HG02759 (cell line): ENCODE results near the gene GPC6.

Source experiments
- ATAC-seq: cut with Tn5 transposase; IDR thresholded peaks from one replicate; pipeline ENCODE4 v1.9.1; 2021; ENCODE audit warnings: mild to moderate bottlenecking, moderate library complexity; ENCODE audit not compliant: unreplicated experiment

GPC6 gene

DNA sequence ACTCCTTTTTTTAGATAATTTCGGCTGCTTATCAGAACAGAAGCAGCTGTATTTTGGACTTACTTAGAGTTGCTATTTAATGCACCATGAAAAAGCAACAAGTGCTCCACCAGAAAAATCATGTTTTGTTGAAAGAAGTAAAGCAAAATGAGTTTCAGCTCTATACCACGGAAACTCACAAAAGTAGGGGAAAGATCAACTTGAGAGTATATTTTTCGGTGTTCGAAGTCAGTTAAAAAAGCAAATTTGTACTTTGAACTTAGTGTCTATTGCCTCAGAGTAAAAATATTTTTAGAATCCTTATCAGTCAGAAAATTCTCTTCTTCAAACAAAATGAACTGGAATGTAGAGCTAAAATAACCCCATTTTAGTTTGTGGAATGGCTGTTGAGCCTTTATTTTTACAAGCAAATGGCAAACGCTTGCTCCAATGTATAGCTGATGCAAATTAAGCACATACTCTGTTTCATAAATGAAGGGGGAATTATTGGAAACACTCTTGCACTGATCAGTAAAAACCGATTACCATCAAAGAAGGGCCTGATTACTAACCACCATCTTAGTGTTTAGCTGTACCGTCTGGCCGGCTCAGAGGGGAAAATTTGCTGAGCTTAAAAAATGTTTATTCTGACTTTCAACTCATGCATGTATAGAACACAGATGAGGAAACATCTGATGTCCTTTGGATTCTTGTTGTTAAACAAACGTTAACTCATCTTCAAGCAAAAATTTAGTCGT is 540.7 kb downstream of the GPC6 start:
- ATAC-seq, result no peak

DNA sequence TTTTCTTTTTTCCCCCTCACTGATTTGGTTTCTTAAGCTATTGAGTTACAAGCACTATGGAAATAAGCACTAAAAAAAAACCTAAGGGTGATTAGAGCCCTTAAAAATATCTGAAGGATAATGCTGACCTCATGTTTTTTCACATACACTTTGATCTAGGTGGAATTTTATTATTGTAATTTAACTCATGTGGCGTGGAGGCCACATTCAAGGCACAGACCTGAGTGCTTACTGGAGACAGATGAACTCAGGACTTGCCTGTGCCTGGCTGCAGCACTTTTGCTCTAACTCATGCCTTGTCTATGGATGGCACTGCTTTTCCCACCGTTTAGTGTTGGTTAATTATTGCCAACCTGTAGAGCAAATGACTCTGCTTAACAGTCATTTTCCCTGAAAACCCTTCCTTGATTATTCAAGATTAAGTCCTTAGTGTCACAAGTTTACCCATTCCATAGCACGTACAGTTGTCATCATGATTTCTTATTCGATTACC is 541.4 kb downstream of the GPC6 start:
- ATAC-seq, result no peak

DNA sequence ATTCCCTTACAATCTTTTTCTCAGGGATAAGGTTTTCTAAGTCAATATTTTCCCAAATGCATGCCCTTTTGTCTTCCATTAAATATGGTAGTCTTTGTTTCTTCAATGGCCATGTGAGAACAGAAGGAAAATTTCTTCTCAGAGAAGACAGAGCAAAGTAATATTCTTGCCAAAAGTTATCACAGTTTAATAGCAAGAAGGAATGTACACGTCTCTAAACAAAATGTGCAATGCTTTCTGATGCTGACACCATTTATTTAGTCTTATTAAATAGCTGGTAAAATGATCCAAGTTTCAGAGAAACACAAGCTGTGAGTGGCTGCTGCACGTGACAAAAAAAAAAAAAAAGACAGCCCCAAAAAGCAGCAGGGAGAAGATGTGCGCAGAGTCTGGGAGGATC is 542.5 kb downstream of the GPC6 start:
- ATAC-seq, result no peak

DNA sequence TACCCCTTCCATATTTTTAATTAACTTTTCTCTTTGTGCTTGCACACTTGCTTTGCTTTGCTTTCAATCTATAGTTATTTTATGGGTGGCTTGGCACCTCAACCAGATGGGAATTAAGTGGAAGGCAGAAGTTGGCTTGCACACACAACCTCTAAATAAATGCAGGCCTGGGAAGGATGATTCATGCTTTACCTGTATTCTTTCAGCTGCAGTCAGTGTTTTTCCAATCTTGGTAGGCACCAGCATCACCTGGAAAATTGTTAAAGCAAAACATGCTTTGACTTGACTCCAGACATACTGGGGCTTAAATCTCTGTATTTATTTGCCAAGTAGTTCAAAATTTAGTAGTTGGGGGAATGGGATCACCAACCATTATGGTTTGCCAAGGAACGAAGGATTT is 543.0 kb downstream of the GPC6 start:
- no peak for ATAC-seq

DNA sequence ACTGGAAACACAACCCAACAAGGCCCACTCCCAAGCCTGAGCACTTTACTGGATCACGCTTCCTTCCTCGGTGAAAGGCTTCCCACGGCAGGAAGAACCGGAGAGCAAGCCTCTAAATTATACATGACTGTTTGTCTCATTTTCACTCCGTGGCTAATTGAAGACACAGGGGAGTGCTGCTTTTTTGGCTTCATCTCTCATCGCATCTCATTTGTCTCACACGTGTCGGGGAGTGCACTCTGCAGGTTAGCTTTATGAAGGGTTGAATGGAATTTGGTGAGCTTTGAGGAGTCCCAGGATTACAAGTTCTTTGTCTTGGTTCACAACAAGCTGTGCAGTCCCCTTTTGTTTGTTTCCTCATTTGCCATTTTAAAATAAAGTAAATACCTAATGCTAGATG is 544.6 kb downstream of the GPC6 start:
- no peak for ATAC-seq

DNA sequence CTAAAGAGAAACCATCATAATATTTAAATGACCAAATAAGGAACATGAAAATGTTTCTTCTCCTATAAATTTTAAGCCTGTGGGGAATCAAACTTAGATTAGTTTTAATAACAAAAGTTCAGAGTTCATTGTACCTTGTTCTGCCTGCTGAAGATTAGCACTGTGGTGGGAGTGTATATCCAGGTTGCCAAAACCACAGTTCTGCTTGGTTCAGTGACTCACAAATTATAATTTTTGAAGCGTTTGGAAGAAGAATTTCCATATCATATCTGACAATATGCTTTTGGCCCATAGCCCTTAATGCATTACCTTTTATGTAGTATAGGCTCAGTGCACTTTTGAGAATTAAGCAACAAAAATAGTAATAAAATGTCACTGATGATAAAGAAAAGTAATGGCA is 545.2 kb downstream of the GPC6 start:
- no peak for ATAC-seq

DNA sequence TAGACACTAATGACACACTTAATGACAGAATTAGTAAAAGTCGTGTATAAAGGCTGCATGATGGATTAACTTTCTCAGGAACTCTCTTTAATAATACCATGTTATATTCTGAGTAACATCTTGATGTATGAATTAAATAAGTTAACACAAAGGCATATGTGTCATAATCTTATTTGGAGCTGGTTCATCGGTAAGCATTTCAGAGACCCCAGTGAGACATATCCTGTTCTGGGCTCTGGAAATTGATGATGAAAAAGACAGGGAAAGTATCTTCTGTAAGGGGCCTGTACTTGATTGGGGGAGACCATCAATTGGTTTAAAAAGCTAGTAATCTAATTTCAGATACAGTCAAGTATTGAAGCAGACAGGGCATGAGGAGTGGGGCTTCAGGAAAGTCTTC is 547.9 kb downstream of the GPC6 start:
- no peak for ATAC-seq

DNA sequence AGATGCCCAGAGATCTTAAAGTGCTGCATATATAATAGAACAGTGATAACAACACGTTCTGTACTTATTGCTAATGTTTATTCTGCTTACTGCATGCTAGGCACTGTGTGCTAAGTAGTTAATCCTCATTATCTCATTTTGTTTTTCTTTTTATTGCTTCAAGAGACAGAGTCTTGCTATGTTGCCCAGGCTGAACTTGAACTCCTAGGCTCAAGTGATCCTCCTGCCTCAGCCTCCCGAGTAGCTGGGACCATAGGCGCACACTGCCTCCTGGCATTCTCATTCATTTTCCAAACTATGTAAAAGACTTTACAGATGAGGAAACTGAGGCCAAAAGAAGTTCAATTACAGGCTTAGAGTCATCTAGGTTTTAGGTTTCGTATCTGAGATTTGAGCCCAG is 548.4 kb downstream of the GPC6 start:
- no peak for ATAC-seq

DNA sequence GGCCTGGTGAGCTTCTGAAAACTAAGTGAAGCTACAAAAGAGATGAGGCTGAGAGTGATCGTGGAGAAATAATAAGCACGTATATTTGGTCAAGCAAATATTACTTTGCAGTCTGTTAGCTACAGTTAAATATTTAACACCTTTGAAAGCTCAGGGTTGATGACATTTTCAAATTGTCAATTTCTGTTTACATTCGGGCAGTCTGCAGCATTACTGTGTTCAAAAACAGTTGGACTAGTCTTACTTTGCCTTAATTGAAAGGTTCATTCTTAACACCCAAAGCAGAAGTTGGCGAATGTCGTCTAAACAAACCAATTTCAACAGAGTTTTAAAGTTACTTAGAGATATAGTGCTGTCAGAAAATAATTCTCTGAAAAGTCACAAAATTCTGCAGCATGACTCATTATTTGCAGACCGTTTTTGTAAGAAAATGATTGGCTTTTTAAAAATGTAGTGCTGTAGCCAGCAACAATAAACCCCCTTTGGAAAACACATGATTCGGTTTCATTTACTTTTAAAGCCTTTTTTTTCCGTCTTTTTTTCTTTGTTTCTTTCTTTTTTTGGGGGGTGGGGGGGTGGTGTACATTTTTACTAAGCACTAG is 549.0 kb downstream of the GPC6 start:
- no peak for ATAC-seq

DNA sequence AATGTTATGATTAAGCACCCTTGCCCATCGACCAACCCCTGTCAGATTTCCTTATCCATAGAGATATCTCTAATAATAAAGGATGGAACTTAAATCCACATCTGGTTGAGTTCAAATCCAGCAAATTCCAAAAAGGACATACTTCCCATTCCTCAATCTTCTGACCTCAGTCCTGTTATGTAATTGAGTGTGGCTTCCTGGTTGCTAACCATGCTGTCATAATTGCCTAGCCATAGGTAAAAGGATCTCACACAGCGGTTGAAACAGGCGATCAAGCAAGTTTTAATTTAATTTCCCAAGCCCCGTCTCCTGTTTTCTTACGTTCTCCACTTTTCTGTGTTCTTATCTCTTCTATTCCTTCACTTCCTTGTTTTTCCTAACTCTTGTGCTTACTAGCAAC is 550.3 kb downstream of the GPC6 start:
- no peak for ATAC-seq

DNA sequence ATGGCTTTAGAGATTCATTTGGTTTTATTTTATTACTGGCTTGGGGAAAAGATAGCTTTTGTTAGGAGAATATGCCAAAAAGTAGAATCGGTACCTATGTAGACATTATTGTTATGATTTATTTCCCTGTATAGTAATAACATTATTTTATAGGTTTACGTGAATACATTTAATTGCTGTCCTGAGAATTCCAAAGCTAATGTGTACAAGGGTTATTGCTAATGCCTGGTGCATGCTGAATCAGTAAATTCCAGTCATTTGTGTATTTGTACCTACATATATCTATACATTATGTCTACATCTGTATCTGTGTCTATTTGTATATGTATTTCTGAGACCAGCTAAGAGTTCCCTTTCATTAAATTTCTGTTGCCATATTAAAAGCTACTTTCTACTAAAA is 550.9 kb downstream of the GPC6 start:
- ATAC-seq, result no peak

DNA sequence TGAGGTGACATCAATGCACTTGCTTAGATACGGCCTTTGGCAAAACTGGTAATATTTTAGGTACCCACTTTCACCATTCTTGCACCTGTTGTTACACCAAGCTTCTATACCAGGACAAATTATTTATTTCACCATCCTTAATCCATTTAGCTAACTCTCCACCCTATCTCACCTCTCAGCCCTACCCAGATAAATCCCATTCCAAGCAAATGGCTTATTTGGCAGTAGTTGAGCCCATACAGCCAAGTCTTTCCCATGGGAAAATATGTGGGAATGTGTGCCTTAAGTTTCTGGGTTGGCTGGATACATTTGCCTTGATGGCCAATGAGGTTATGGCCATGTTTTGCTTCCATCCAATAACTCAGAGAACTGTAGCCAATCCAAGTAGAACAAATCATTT is 551.9 kb downstream of the GPC6 start:
- no peak for ATAC-seq

DNA sequence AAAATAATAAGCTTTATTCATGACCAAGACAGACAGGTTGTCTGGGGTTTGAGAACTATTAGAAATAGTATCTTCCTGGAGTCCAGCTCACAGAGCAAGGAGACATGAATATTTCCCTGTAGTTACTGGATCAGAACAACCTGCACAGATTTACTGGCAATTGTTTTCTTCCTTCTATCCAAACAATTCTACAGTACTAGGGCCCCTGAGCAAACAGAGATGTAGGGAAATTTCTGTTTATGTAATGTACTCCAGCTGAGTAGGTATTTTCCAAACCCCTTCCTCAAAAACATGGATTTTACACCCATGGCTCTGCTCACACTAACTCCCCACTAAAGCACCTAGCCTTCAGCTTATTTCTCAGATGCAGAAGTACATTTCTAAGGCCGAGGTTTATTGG is 557.6 kb downstream of the GPC6 start:
- ATAC-seq, result no peak

DNA sequence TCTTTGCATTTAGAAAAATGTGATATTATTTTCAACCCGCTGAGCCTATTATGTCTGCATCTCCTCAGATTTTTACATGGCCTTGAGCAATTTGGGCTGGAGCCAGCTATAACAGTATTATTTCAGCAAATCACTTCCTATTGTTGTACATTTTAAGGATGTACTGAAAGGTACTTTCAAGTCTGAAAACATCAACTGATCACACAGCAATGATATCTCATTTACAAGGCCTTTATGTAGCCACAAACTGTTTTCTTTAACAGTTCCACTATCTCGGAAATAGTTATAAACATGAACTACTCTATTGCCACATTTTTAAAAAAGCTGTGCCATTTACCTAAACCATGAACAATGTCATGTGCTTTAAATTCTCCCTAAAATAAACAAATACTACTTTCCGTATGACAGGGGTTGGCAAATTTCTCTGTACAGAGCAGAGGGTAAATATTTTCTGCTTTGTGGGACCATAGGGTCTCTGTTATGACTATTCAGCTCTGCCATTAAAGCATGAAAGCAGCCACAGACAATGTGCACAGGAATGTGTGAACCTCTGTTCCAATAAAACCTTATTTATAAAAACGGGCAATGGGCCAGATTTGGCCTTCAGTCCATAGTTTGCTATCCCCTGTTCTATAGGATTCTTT is 560.4 kb downstream of the GPC6 start:
- no peak for ATAC-seq

DNA sequence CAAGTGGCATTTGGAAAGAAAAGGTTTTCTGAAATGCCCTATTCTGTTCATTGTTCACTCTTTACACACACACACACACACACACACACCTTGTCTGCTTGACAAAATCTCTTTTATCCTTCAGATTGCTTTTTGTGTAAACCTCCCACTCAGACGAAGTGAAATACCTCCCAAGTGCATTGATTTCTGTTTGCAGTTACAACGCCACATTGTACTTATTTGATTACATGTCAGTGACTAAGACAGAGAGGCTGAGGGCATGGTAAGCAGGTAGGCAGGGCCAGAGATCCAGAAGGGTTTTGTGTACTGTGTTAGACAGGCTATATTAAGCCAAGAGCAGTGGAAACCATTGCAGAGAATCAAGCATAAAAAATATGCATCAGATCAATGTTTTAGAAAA is 561.8 kb downstream of the GPC6 start:
- no peak for ATAC-seq

DNA sequence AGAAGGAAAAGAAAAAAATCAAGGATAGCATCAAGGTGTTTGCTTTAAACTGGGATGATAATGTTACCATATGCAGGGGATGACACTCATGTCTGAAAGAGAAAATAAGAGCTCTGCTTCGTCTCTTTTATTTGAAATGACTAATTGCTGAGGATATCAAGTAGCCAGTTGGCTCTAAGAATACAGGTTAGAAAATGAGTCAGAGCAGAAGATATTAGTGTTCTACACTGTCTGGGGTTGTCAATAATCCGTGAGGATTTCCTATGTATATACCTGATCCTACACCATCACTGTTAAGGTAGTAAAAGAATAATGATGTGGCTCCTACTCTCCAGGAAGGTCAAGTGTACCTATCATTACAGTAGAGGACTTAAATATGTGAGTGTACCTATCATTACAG is 562.5 kb downstream of the GPC6 start:
- ATAC-seq, result no peak

DNA sequence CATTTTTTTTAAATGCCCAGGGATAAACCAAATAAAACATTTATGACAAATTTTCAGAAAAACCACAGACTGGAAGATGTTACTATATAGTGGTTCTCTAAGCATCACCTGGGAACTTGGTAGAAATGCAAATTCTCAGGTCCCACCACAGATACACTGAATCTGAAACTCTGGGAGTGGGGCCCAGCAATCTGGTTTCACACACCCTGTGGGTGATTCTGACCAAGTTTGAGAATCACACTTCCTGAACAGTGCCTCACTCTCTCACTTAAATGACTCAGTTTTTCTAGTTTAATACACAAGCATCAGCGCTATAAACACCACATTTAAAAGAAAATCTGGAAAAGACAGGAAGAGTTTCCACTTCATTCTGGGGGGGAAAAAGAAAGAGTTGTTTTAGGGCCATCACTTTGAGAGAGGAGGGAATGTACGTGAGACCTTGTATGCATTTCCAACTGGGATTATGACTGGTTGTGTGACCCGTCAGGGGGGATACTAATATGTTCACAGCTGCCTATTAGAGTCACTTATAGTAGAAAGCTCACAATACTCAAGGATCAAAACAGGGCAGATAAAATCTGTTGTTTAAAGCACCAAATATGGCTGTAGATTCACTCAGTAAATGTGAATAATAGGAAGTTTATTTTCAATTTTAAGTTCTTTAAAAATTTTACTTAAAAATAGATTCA is 567.7 kb downstream of the GPC6 start:
- ATAC-seq, result peak; percentile 91

DNA sequence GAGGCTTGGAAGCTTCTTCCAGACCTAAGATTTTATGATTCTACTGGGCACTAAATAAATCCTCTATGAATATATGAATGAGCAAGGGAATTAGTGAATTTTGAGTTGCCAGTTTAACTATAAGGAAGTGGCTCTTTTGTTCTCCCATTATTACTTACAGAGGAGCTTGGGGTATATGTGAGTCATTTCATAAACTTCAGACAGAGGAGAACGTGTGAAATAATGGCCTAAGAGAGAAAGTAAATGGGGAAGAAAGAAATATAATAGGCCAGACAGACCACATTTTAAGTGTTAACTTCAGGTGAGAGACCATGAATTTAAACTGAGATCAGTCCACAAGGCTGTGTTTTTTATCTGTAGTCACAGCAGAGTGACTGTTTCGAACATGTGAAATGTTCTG is 570.9 kb downstream of the GPC6 start:
- ATAC-seq, result no peak

DNA sequence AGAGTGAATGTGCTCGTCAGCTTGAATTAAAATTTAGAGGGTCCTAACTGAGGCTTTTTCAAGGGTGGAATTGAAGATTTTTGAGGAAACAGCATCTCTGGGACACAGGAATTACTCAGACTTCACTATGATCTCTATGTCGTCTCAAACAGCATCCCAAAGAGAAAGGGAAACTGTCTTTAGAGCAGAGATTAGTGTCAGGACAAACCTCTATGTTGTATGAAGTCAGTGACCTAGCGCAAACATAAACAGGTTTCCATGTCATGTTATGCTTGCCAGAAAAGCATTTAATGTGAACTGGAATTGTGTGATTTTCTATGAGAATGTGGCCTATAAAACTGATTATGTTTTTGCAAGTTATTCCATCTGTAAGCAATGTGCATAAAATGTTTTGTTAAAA is 573.7 kb downstream of the GPC6 start:
- ATAC-seq, result no peak

DNA sequence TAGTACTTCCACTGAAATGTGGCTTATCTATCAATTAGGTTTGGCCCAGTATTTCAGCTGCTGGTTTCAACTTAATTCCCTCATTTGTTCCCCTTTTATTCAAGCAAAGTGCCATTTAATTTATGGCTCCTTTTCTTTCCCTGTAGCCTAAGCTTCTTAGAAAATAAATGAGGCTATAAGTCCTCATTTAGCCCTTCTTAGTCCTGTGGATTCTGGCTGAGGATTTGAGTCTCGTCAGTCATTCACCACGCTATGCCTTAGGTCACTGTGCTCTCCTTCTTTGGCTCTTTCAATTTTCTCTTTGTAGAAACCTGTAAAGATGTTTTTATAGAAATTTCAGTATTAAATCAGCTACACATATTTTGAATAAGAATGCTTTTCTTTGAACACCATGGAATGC is 579.1 kb downstream of the GPC6 start:
- no peak for ATAC-seq

DNA sequence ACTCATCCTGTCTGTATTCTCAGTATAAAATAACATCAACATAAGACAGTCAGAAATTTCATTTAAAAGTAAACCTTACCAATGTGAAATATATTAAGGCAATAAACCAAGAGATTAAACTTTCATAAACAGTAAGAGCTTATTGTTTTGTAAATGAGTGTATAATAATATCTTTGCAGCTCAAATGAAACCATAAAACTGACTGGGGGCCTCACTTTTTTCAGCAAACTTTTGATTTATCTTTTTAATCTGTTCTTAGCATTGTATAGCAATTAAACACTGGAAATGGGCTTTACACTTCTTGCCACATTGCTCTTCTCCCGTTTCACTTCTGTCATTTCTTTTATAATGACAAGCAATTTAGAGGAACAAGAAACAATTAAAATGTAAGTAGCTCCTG is 580.3 kb downstream of the GPC6 start:
- ATAC-seq, result no peak

DNA sequence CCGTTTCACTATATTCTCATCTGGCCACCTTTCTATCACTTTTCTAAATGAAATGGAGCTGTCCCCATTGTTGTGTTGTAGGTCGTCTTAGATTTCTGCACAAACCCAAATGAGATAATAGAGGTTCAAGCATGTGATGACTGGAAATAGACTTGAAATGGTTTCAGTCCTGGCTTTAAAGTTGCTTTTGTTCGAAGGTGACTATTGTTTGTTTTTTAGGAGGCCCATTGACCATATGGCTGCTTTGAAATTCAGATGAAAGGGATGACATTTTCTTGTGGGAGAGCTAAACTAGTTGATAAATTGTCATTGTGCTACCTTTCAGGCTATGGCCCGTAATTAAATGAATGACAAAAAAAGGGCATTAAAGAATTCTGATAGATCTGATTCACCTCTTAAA is 583.7 kb downstream of the GPC6 start:
- ATAC-seq, result no peak
